Lung (tissue), 12 donors: Measurements from ENCODE around the gene TUFT1. TPM values are rescaled to one million over a fixed set of nuclear protein-coding genes. Genes with fewer than 3 reads are reported as not detected.

Source experiments
- ATAC-seq: fragments of 200-7000 bp; cut with Tn5 transposase; one replicate; pipeline ENCODE4 v1.9.1; 2020; ENCODE audit warnings: moderate number of reproducible peaks; ENCODE audit not compliant: insufficient read depth, low FRiP score
- DNase-seq, 3 donors: peaks; one replicate each; pipeline ENCODE4 v3.0.0-alpha.2; 2013 to 2017
- H3K27ac ChIP-seq, 2 donors: one replicate each; pipeline ENCODE4 v1.5.1; 2013; ENCODE audit warnings: mild to moderate bottlenecking in 2 of 2, moderate library complexity in 2 of 2, control low read depth in 1 of 2, inconsistent platforms in 1 of 2, low read depth in 1 of 2, low read length in 1 of 2
- H3K27me3 ChIP-seq, 3 donors: one replicate each; pipeline ENCODE4 v1.5.1; 2013; ENCODE audit warnings: low read length in 2 of 3; ENCODE audit not compliant: control insufficient read depth in 3 of 3, insufficient read depth in 3 of 3
- H3K36me3 ChIP-seq, 4 donors: one replicate each; pipeline ENCODE4 v1.5.1; 2013; ENCODE audit warnings: low read length in 4 of 4, mild to moderate bottlenecking in 1 of 4, moderate library complexity in 1 of 4; ENCODE audit not compliant: control insufficient read depth in 4 of 4, insufficient read depth in 4 of 4
- H3K4me1 ChIP-seq, 5 donors: one replicate each; pipeline ENCODE4 v1.5.1; 2013; ENCODE audit warnings: low read length in 5 of 5, mild to moderate bottlenecking in 2 of 5, moderate library complexity in 1 of 5; ENCODE audit not compliant: control insufficient read depth in 5 of 5, insufficient read depth in 5 of 5
- H3K4me3 ChIP-seq: one replicate; pipeline ENCODE4 v1.5.1; 2013; ENCODE audit warnings: mild to moderate bottlenecking, control low read depth, moderate library complexity
- H3K9ac ChIP-seq, 2 donors: one replicate each; pipeline ENCODE4 v1.5.1; 2013; ENCODE audit warnings: low read length in 2 of 2, control low read depth in 1 of 2; ENCODE audit not compliant: insufficient read depth in 1 of 2
- H3K9me3 ChIP-seq, 4 donors: one replicate each; pipeline ENCODE4 v1.5.1; 2013; ENCODE audit warnings: low read length in 3 of 4, mild to moderate bottlenecking in 1 of 4, moderate library complexity in 1 of 4; ENCODE audit not compliant: control insufficient read depth in 4 of 4, insufficient read depth in 3 of 4
- WGBS, 2 donors: extraction: QIAGEN DNeasy Blood & Tissue Kit; methylation state at CpG; one replicate each; pipeline ENCODE4 v1.1.7; 2013; 5-methylcytosine and 5-hydroxymethylcytosine counted together
- polyA plus RNA-seq, 2 donors: library from polyadenylated mRNA; stranded (reverse); fragments of 200-250 nt; gene quantifications; one replicate each; pipeline ENCODE4 v1.2.1, GENCODE V29; 2013
- total RNA-seq, 2 donors: library from RNA; depleted of rRNA in 1 of 2; stranded (reverse); fragments of >200 nt in 1 of 2; gene quantifications; one replicate each; pipeline ENCODE4 v1.2.1, GENCODE V29; 2014 to 2021
- TF ChIP-seq, protein P1 (sequence below): IDR thresholded peaks from 2 replicates; pipeline ENCODE4 v1.5.1; 2012; ENCODE audit warnings: mild to moderate bottlenecking; ENCODE audit errors: control extremely low read depth, extremely low read depth
- donor health status: control.
- donor health status: control.
- donor health status: Bipolar disorder and iron deficiency.
- donor health status: healthy.
- donor health status: DM: yes; HTN: yes; CAD: no.

The TUFT1 gene
- total and polyA plus RNA-seq, 4 donors: 5.6 to 13.9 (median 7.7) TPM

- DNase-seq (peak; percentile 45 to 63 (median 47)), ATAC-seq (peak; percentile 51)
These were observed 5.3 kb upstream of the TUFT1 start for GRCh38 chr1:151534662-151535278.

GRCh38 chr1:151535326-151536271 lies 4.5 kb upstream of the TUFT1 start:
- 87 to 96% methylated on average over 6 of the region's 6 CpGs for WGBS, 2 donors
- H3K4me1 ChIP-seq: peaks cover 0 to 8% (median 0%) of the 10 kb centered on the region in 5 donors
- no peak overlapping the region for H3K27ac ChIP-seq
- no peak overlapping the region for H3K9ac ChIP-seq
- ATAC-seq (no peak), DNase-seq (no peak)
- TF ChIP-seq, protein P1, sequence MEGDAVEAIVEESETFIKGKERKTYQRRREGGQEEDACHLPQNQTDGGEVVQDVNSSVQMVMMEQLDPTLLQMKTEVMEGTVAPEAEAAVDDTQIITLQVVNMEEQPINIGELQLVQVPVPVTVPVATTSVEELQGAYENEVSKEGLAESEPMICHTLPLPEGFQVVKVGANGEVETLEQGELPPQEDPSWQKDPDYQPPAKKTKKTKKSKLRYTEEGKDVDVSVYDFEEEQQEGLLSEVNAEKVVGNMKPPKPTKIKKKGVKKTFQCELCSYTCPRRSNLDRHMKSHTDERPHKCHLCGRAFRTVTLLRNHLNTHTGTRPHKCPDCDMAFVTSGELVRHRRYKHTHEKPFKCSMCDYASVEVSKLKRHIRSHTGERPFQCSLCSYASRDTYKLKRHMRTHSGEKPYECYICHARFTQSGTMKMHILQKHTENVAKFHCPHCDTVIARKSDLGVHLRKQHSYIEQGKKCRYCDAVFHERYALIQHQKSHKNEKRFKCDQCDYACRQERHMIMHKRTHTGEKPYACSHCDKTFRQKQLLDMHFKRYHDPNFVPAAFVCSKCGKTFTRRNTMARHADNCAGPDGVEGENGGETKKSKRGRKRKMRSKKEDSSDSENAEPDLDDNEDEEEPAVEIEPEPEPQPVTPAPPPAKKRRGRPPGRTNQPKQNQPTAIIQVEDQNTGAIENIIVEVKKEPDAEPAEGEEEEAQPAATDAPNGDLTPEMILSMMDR: no peak
- H3K36me3 ChIP-seq: peaks cover 0 to 3% (median 0%) of the 10 kb centered on the region in 4 donors
- peaks cover 0 to 5% (median 0%) of the 10 kb centered on the region in 3 donors for H3K27me3 ChIP-seq
- no peak overlapping the region for H3K4me3 ChIP-seq
- no peaks in the 10 kb centered on the region for H3K9me3 ChIP-seq

More at GRCh38 chr1:151534662-151535278, 5.3 kb upstream of the TUFT1 start:
- TF ChIP-seq, protein P1: peak; percentile 71
- no peak overlapping the region for H3K4me3 ChIP-seq
- peaks cover 0 to 6% (median 0%) of the 10 kb centered on the region in 5 donors for H3K4me1 ChIP-seq
- H3K36me3 ChIP-seq: peaks cover 0 to 5% (median 0%) of the 10 kb centered on the region in 4 donors
- H3K27ac ChIP-seq: no peak overlapping the region
- H3K9ac ChIP-seq: no peak overlapping the region
- WGBS, 2 donors: 65 to 69% methylated on average over 12 of the region's 12 CpGs
- peaks cover 0 to 4% (median 0%) of the 10 kb centered on the region in 3 donors for H3K27me3 ChIP-seq
- no peaks in the 10 kb centered on the region for H3K9me3 ChIP-seq

DNA sequence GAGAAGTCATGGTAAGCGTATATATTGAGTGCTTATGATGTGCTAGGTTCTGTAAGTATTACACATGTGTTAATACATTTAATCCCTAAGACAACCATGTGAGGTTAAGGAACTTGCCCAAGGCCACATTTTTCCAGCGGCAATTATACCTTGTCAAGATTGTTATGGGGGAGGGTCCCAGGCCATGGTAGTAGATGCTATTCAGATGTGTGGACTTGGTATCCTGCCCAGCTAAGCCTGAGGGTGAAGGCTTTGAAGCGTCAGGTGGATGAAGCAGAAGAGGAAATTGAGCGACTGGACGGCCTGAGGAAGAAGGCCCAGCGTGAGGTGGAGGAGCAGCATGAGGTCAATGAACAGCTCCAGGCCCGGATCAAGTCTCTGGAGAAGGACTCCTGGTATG lies 3.6 kb upstream of the TUFT1 start:
- 93% methylated on average over 7 of the region's 7 CpGs for WGBS, 2 donors
- Histone ChIP-seq H3K4me1 (peaks cover 0 to 12% (median 0%) of the 10 kb centered on the region in 5 donors), H3K36me3 (peaks cover 0 to 2% (median 0%) of the 10 kb centered on the region in 4 donors), H3K9ac (no peak overlapping the region), H3K4me3 (no peak overlapping the region), H3K27me3 (peaks cover 0 to 5% (median 5%) of the 10 kb centered on the region in 3 donors), H3K9me3 (no peaks in the 10 kb centered on the region), H3K27ac (no peak overlapping the region)
- no peak for DNase-seq
- no peak for ATAC-seq
- TF ChIP-seq, protein P1: no peak
